Fibroblast of lung (primary cell): Measurements from ENCODE around the gene FCHSD1. TPM values are rescaled to one million over a fixed set of nuclear protein-coding genes. Genes with fewer than 3 reads are reported as not detected.

Experiments used
- DNase-seq, 2 donors: peaks; one replicate each; pipeline versions ENCODE4 v3.0.0 to v3.0.0-alpha.2; 2010; ENCODE audit warnings: low read depth in 2 of 2
- H2AFZ ChIP-seq: 2 replicates; pipeline ENCODE4 v1.5.1; 2012; ENCODE audit warnings: low read length, control low read depth, inconsistent platforms
- H3K27ac ChIP-seq: 2 replicates; pipeline ENCODE4 v1.5.1; 2011; ENCODE audit warnings: low read length, control low read depth; ENCODE audit not compliant: insufficient read depth
- H3K27me3 ChIP-seq: 2 replicates; pipeline ENCODE4 v1.5.1; 2011; ENCODE audit warnings: mild to moderate bottlenecking, low read length; ENCODE audit not compliant: control insufficient read depth, insufficient read depth
- H3K36me3 ChIP-seq: 2 replicates; pipeline ENCODE4 v1.5.1; 2011; ENCODE audit warnings: low read length; ENCODE audit not compliant: control insufficient read depth, insufficient read depth
- H3K4me1 ChIP-seq: 2 replicates; pipeline ENCODE4 v1.5.1; 2011; ENCODE audit warnings: low read length; ENCODE audit not compliant: control insufficient read depth, insufficient read depth; ENCODE audit errors: extremely low read depth
- H3K4me2 ChIP-seq: 2 replicates; pipeline ENCODE4 v1.5.1; 2011; ENCODE audit warnings: low read length, control low read depth; ENCODE audit not compliant: insufficient read depth; ENCODE audit errors: extremely low read depth
- H3K4me3 ChIP-seq, 4 experiments: fragments of 200-600 bp in 1 of 4; sonication (generic) in 1 of 4; replicated peaks in 1 of 4; 2 replicates each; pipeline ENCODE4 v1.5.1; 2011 to 2016; ENCODE audit warnings: low read length in 4 of 4, low read depth in 3 of 4, mild to moderate bottlenecking in 3 of 4, control low read depth in 2 of 4, inconsistent platforms in 1 of 4, mixed read lengths in 1 of 4; ENCODE audit not compliant: insufficient read depth in 1 of 4; ENCODE audit errors: control extremely low read depth in 1 of 4
- H3K79me2 ChIP-seq: 2 replicates; pipeline ENCODE4 v1.5.1; 2012; ENCODE audit warnings: mild to moderate bottlenecking, low read length, inconsistent platforms; ENCODE audit not compliant: control insufficient read depth, insufficient read depth
- H3K9ac ChIP-seq: 2 replicates; pipeline ENCODE4 v1.5.1; 2011; ENCODE audit warnings: mild to moderate bottlenecking, low read length, control low read depth; ENCODE audit not compliant: insufficient read depth
- H3K9me3 ChIP-seq: 2 replicates; pipeline ENCODE4 v1.5.1; 2012; ENCODE audit warnings: low read depth, low read length; ENCODE audit not compliant: control insufficient read depth, insufficient read depth
- H4K20me1 ChIP-seq: 2 replicates; pipeline ENCODE4 v1.5.1; 2011; ENCODE audit warnings: low read length; ENCODE audit not compliant: control insufficient read depth, insufficient read depth; ENCODE audit errors: extremely low read depth
- EZH2 ChIP-seq: IDR thresholded peaks from 2 replicates; pipeline ENCODE4 v1.5.1; 2012; ENCODE audit warnings: low read length, control low read depth, mild to moderate bottlenecking; ENCODE audit errors: missing control alignments
- polyA plus RNA-seq, 2 donors: library from polyadenylated mRNA; depleted of rRNA in 1 of 2; stranded (reverse) in 1 of 2; unstranded in 1 of 2; fragments of >200 nt; gene quantifications; 2 replicates each; pipeline ENCODE4 v1.2.1, GENCODE V29; 2011 to 2012; ENCODE audit warnings: missing spikeins in 1 of 2
- total RNA-seq: library from RNA; depleted of rRNA; stranded (reverse); fragments of >200 nt; gene quantifications from 2 replicates; pipeline ENCODE4 v1.2.1, GENCODE V29; 2014
- TF ChIP-seq, protein P1 (sequence below), 2 donors: IDR thresholded peaks in 1 of 2; conservative IDR thresholded peaks in 1 of 2; 1 replicate in 1 of 2; 2 replicates in 1 of 2; pipeline ENCODE4 v1.5.1; 2011 to 2012; ENCODE audit warnings: low read length in 2 of 2, control low read depth in 1 of 2, inconsistent platforms in 1 of 2, low read depth in 1 of 2, mild to moderate bottlenecking in 1 of 2

Gene FCHSD1
- total and polyA plus RNA-seq, 2 donors (not counting 1 experiment from before 2014, with no cell fraction given): 19.1 to 25.6 TPM

DNA sequence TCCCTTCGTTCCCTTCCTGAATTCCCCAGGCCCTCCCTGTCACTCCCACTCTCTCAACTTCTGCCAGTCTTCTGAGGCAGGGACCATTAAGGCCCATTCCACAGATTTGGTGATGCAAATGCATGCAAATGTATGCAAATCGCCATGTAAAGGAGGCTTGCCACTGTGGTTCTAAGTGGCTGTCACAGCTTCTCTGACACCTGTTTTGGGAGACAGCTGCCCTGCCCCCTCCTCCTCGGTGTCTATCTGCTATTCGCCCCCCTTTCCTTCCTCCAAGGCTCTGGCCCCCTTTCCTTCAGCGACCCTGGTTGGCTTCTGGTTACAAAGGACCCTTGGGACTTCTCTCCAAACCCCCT is 41.3 kb upstream of the FCHSD1 start:
- H3K9me3 ChIP-seq: no peaks in the 10 kb centered on the region
- peak overlapping the region in 2 of 4 experiments; percentile 46 to 53 for H3K4me3 ChIP-seq
- H3K4me1 ChIP-seq: no peaks in the 10 kb centered on the region
- no peak overlapping the region for H3K9ac ChIP-seq
- H3K4me2 ChIP-seq: peak overlapping the region; percentile 79
- peaks cover 39% of the 10 kb centered on the region for H3K27me3 ChIP-seq
- H2AFZ ChIP-seq: no peak overlapping the region
- H3K27ac ChIP-seq: no peak overlapping the region
- no peaks in the 10 kb centered on the region for H4K20me1 ChIP-seq
- H3K79me2 ChIP-seq: no peaks in the 10 kb centered on the region
- no peak for DNase-seq
- no peaks in the 10 kb centered on the region for H3K36me3 ChIP-seq
- no peak for TF ChIP-seq EZH2
- TF ChIP-seq, protein P1, sequence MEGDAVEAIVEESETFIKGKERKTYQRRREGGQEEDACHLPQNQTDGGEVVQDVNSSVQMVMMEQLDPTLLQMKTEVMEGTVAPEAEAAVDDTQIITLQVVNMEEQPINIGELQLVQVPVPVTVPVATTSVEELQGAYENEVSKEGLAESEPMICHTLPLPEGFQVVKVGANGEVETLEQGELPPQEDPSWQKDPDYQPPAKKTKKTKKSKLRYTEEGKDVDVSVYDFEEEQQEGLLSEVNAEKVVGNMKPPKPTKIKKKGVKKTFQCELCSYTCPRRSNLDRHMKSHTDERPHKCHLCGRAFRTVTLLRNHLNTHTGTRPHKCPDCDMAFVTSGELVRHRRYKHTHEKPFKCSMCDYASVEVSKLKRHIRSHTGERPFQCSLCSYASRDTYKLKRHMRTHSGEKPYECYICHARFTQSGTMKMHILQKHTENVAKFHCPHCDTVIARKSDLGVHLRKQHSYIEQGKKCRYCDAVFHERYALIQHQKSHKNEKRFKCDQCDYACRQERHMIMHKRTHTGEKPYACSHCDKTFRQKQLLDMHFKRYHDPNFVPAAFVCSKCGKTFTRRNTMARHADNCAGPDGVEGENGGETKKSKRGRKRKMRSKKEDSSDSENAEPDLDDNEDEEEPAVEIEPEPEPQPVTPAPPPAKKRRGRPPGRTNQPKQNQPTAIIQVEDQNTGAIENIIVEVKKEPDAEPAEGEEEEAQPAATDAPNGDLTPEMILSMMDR (conservative IDR thresholded peaks at IDR 0.05 in 1 of 2, IDR thresholded peaks at IDR 0.05 in 1 of 2; ENCODE audit: low read depth in 1 of 2, low read length in 2 of 2): no peak

DNA sequence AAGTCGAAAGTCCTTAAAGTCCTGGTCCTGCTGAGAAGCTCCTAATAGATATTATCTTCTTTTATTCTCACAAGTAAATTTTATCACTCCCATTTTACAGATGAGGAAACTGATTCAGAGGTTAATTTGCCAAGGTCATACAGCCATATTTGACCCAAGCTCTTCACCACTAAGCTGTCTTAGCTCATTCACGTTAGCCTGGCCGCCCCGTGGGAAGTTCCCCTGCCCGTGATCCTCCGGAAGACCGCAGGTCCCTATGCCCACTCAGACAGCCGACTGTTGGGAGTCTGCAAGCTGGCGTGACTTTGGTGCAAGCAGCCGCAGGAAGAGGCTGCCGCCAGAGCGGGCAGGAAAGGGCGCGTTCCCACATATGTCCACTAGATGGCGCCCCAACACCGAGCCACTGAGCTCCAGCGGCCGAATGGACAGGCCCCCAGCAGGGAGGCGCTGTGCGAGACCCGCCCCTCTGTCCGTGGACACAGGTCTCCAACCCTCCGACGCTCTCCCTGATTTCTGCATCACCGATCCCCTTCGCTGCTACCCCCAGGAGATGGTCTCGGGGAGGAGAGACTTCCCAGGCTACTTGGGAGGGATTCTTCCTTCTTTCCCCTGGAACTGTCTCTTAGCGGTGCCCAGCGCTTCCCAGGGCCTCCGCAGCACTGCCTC is 40.8 kb upstream of the FCHSD1 start:
- no peaks in the 10 kb centered on the region for H3K4me1 ChIP-seq
- peak; percentile 53 to 64 for DNase-seq
- H4K20me1 ChIP-seq: no peaks in the 10 kb centered on the region
- H3K27me3 ChIP-seq: peaks cover 34% of the 10 kb centered on the region
- H3K4me2 ChIP-seq: peak overlapping the region; percentile 79
- H3K9ac ChIP-seq: no peak overlapping the region
- H3K27ac ChIP-seq: no peak overlapping the region
- TF ChIP-seq EZH2: no peak
- TF ChIP-seq, protein P1 (conservative IDR thresholded peaks at IDR 0.05 in 1 of 2, IDR thresholded peaks at IDR 0.05 in 1 of 2; ENCODE audit: low read depth in 1 of 2, low read length in 2 of 2): peak; percentile 87 to 93
- H3K4me3 ChIP-seq: peak overlapping the region in 2 of 4 experiments; percentile 46 to 53
- H3K9me3 ChIP-seq: no peaks in the 10 kb centered on the region
- H3K79me2 ChIP-seq: no peaks in the 10 kb centered on the region
- H3K36me3 ChIP-seq: no peaks in the 10 kb centered on the region
- no peak overlapping the region for H2AFZ ChIP-seq

DNA sequence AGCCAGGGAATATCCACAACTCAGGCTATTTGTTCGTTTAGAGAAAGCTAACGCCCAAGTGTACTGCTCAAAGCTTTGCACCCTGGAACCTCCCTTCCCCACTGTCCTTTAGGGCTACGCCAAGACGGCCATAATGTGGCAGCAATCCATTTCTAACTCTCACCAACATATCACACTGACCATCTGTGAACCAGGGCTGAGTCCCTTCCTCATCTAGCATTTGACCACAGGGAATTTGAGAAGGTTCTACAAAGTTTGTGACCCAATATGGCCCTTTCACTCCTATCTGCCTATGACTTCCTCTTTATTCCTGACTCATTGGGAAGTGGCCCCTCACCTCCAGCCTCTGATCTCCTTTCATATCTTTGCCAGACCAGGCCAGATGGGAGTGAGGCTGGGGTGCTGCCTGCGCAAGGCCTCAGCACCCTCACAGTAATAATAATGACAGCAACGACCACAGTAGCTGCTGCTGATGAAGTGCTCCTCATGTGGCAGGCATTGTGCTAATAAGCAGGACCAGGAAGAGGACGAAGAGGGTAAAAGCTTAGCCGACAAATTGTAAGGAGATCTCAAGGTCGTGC is 40.2 kb upstream of the FCHSD1 start:
- H3K9me3 ChIP-seq: no peaks in the 10 kb centered on the region
- no peaks in the 10 kb centered on the region for H3K79me2 ChIP-seq
- H4K20me1 ChIP-seq: no peaks in the 10 kb centered on the region
- no peak overlapping the region for H3K27ac ChIP-seq
- H3K9ac ChIP-seq: no peak overlapping the region
- no peaks in the 10 kb centered on the region for H3K4me1 ChIP-seq
- no peak for DNase-seq
- no peak overlapping the region for H3K4me3 ChIP-seq
- H3K27me3 ChIP-seq: peaks cover 29% of the 10 kb centered on the region
- no peak overlapping the region for H3K4me2 ChIP-seq
- H2AFZ ChIP-seq: no peak overlapping the region
- no peaks in the 10 kb centered on the region for H3K36me3 ChIP-seq
- peak; percentile 16 for TF ChIP-seq EZH2
- TF ChIP-seq, protein P1 (conservative IDR thresholded peaks at IDR 0.05 in 1 of 2, IDR thresholded peaks at IDR 0.05 in 1 of 2; ENCODE audit: low read depth in 1 of 2, low read length in 2 of 2): no peak
